ENCODE results near the gene DHCR24.

GRCh38 chr1:54883349-54884102 lies 3.5 kb downstream of the DHCR24 start:
- TF ChIP-seq CTCF (IDR thresholded peaks at IDR 0.05; ENCODE audit: low read length), result no peak
- TF ChIP-seq EZH2 (IDR thresholded peaks at IDR 0.05; ENCODE audit: borderline replicate concordance, low read length), result no peak
